ENCODE data around the gene MCC.

MCC gene

GRCh38 chr5:113199122-113199905, 288.9 kb downstream of the MCC start:
- DNase-seq (ENCODE audit: low read depth) = no peak

GRCh38 chr5:113197456-113198200, 290.6 kb downstream of the MCC start:
- DNase-seq (ENCODE audit: low read depth) = no peak

GRCh38 chr5:113195771-113196170, 292.5 kb downstream of the MCC start:
- no peak for DNase-seq (ENCODE audit: low read depth)

GRCh38 chr5:113195251-113195650, 293.0 kb downstream of the MCC start:
- DNase-seq (ENCODE audit: low read depth) = no peak

- no peak for DNase-seq (ENCODE audit: low read depth)
These were observed 293.7 kb downstream of the MCC start for GRCh38 chr5:113194591-113194990.

GRCh38 chr5:113194125-113194524, 294.1 kb downstream of the MCC start:
- DNase-seq (ENCODE audit: low read depth) = no peak

GRCh38 chr5:113193311-113193978, 294.8 kb downstream of the MCC start:
- no peak for DNase-seq (ENCODE audit: low read depth)

- DNase-seq (ENCODE audit: low read depth) = no peak
These were observed 295.7 kb downstream of the MCC start for GRCh38 chr5:113192541-113192940.

GRCh38 chr5:113190347-113190746, 297.9 kb downstream of the MCC start:
- no peak for DNase-seq (ENCODE audit: low read depth)

- DNase-seq (ENCODE audit: low read depth) = no peak
These were observed 299.0 kb downstream of the MCC start for GRCh38 chr5:113189291-113189690.

- no peak for DNase-seq (ENCODE audit: low read depth)
These were observed 299.8 kb downstream of the MCC start for GRCh38 chr5:113188436-113188835.

GRCh38 chr5:113187906-113188305, 300.3 kb downstream of the MCC start:
- no peak for DNase-seq (ENCODE audit: low read depth)

GRCh38 chr5:113186061-113186460, 302.2 kb downstream of the MCC start:
- no peak for DNase-seq (ENCODE audit: low read depth)

- no peak for DNase-seq (ENCODE audit: low read depth)
These were observed 304.6 kb downstream of the MCC start for GRCh38 chr5:113183694-113184093.

GRCh38 chr5:113182658-113183344, 305.5 kb downstream of the MCC start:
- DNase-seq (ENCODE audit: low read depth) = no peak

- DNase-seq (ENCODE audit: low read depth) = no peak
These were observed 306.3 kb downstream of the MCC start for GRCh38 chr5:113181853-113182490.

GRCh38 chr5:113181409-113181808, 306.8 kb downstream of the MCC start:
- no peak for DNase-seq (ENCODE audit: low read depth)

GRCh38 chr5:113179156-113179555, 309.1 kb downstream of the MCC start:
- DNase-seq (ENCODE audit: low read depth) = no peak

- no peak for DNase-seq (ENCODE audit: low read depth)
These were observed 310.0 kb downstream of the MCC start for GRCh38 chr5:113178073-113178779.

GRCh38 chr5:113177225-113177624, 311.0 kb downstream of the MCC start:
- DNase-seq (ENCODE audit: low read depth) = no peak

GRCh38 chr5:113176734-113177133, 311.5 kb downstream of the MCC start:
- no peak for DNase-seq (ENCODE audit: low read depth)

Measured in GM04503 (cell line).